Gastroesophageal sphincter (tissue), 4 donors: Measurements from ENCODE around the gene KLHL1. TPM values are rescaled to one million over a fixed set of nuclear protein-coding genes. Genes with fewer than 3 reads are reported as not detected.

Source experiments
- ATAC-seq: fragments of 150-250 bp; one replicate; pipeline ENCODE4 v1.9.1; 2016; ENCODE audit warnings: mild to moderate bottlenecking, moderate library complexity
- H3K27ac ChIP-seq, 4 donors: fragments of 200-600 bp; sonication (generic) in 3 of 4; 1 replicate in 3 of 4; 2 replicates in 1 of 4; pipeline ENCODE4 v1.5.1; 2016 to 2019
- H3K27me3 ChIP-seq: fragments of 200-600 bp; sonication (generic); one replicate; pipeline ENCODE4 v1.5.1; 2019
- H3K36me3 ChIP-seq, 2 donors: fragments of 200-600 bp; sonication (generic); one replicate each; pipeline ENCODE4 v1.5.1; 2019; ENCODE audit warnings: control low read depth in 1 of 2
- H3K4me1 ChIP-seq, 3 donors: fragments of 200-600 bp; sonication (generic); 1 replicate in 2 of 3; 2 replicates in 1 of 3; pipeline ENCODE4 v1.5.1; 2016 to 2019; ENCODE audit warnings: control low read depth in 2 of 3
- H3K4me3 ChIP-seq, 2 donors: fragments of 200-600 bp; sonication (generic); one replicate each; pipeline ENCODE4 v1.5.1; 2019; ENCODE audit warnings: mild to moderate bottlenecking in 1 of 2, moderate library complexity in 1 of 2
- H3K9me3 ChIP-seq, 3 donors: fragments of 200-600 bp; sonication (generic); one replicate each; pipeline ENCODE4 v1.5.1; 2017 to 2019; ENCODE audit warnings: control low read depth in 2 of 3
- CTCF ChIP-seq, 4 experiments: fragments of 200-600 bp in 2 of 4; fragments of 450-650 bp in 2 of 4; sonication (generic) in 1 of 4; IDR thresholded peaks; one replicate each; pipeline ENCODE4 v1.5.1; 2017 to 2019; ENCODE audit warnings: antibody characterized with exemption in 4 of 4, mild to moderate bottlenecking in 2 of 4, moderate library complexity in 2 of 4
- EP300 ChIP-seq: sonication (generic); formaldehyde crosslinking; IDR thresholded peaks from one replicate; pipeline ENCODE4 v1.6.1; 2017; ENCODE audit warnings: antibody characterized with exemption, mild to moderate bottlenecking
- POLR2A ChIP-seq, 2 donors: fragments of 450-650 bp; IDR thresholded peaks; one replicate each; pipeline ENCODE4 v1.6.1; 2017; ENCODE audit warnings: antibody characterized with exemption in 2 of 2, mild to moderate bottlenecking in 2 of 2, moderate library complexity in 1 of 2
- POLR2AphosphoS5 ChIP-seq: sonication (generic); formaldehyde crosslinking; IDR thresholded peaks from one replicate; pipeline ENCODE4 v1.6.1; 2017; ENCODE audit warnings: antibody characterized with exemption
- WGBS, 2 donors: methylation state at CpG; one replicate each; pipeline ENCODE4 v1.1.5; 2018; ENCODE audit warnings: low coverage in 1 of 2; 5-methylcytosine and 5-hydroxymethylcytosine counted together
- total RNA-seq, 4 donors: library from RNA; depleted of rRNA; stranded (reverse); fragments of >200 nt; gene quantifications; one replicate each; pipeline ENCODE4 v1.1.0, GENCODE V29; 2016

KLHL1 gene
- total RNA-seq, 4 donors from 2014 or later = 0.13 TPM; not detected in 3

DNA sequence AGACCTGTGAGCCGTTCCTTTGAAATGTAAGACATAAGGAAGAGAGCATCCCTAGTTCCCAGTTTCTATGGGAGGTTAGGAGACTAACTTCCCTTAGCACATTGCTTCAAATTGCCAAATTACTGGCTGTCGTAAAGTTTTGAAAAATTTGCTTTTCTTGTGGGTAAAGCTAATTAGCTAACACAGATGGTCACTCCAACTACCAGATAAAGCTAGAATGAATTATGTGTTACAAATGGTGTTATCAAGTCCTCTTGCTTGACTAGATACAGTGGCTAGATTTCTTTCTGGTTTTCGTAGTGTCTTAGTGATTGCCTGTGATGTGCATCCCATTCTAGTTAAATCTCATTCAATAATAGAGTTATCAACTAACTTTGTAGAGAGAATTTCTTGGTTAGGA lies 417.3 kb downstream of the KLHL1 start:
- TF ChIP-seq POLR2A (IDR thresholded peaks at IDR 0.05) (no peak), EP300 (no peak), POLR2AphosphoS5 (no peak), CTCF (IDR thresholded peaks at IDR 0.05) (no peak)
- H3K4me1 ChIP-seq = no peaks in the 10 kb centered on the region
- no peaks in the 10 kb centered on the region for H3K27me3 ChIP-seq
- WGBS, 2 donors = 77 to 78% methylated on average over 3 of the region's 3 CpGs
- H3K9me3 ChIP-seq = no peaks in the 10 kb centered on the region
- ATAC-seq = no peak
- no peak overlapping the region for H3K4me3 ChIP-seq
- H3K27ac ChIP-seq = no peak overlapping the region
- no peaks in the 10 kb centered on the region for H3K36me3 ChIP-seq

DNA sequence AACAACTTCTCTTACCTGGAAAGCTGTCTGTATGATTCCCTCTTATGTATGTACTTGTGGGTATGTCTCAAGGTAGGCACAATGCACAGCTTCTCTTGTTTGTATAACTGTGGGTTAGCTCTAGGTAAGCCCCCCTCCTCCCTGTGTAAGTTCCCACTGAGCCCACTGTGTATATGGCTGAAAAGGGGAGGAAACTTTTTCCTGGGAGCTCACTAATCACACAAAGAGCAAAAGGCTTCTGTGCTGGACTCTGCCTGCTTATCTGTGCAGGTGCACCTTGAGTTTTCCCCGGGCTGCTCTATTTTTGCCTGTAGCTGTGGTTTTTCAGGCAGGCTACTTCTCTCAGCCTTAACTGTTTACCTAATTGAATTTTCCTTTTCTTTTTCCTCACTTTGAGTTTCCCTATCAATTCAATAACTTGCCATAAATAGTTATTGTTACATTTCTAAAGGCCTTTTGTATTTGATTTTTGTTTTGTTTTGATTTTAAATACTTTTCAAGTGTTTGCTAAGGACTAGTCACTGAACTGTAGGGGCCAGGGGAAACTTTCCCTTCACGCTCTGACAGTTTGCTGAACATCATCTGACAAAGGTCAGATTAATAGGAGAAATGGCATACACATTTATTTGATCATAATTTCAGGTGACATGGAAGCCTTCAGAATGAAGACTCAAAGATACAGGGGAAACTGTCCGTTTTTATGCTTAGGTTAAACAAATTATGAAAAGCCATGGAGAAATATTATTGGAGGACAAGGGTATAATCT lies 424.1 kb downstream of the KLHL1 start:
- Histone ChIP-seq H3K9me3 (no peaks in the 10 kb centered on the region), H3K36me3 (no peaks in the 10 kb centered on the region), H3K27ac (no peak overlapping the region), H3K4me1 (no peaks in the 10 kb centered on the region), H3K4me3 (no peak overlapping the region), H3K27me3 (no peaks in the 10 kb centered on the region)
- TF ChIP-seq POLR2AphosphoS5 = no peak
- no peak for TF ChIP-seq CTCF (IDR thresholded peaks at IDR 0.05)
- TF ChIP-seq POLR2A (IDR thresholded peaks at IDR 0.05) = no peak
- no peak for TF ChIP-seq EP300
- ATAC-seq = no peak
- 53 to 72% methylated on average over 3 of the region's 3 CpGs for WGBS, 2 donors

GRCh38 chr13:69681722-69682121 lies 426.5 kb downstream of the KLHL1 start:
- WGBS, 2 donors = 52 to 74% methylated on average over 3 of the region's 3 CpGs
- no peaks in the 10 kb centered on the region for H3K27me3 ChIP-seq
- no peaks in the 10 kb centered on the region for H3K36me3 ChIP-seq
- no peaks in the 10 kb centered on the region for H3K9me3 ChIP-seq
- no peak for ATAC-seq
- no peak overlapping the region for H3K4me3 ChIP-seq
- TF ChIP-seq EP300 (no peak), POLR2A (IDR thresholded peaks at IDR 0.05) (no peak), CTCF (IDR thresholded peaks at IDR 0.05) (no peak), POLR2AphosphoS5 (no peak)
- H3K27ac ChIP-seq = no peak overlapping the region
- no peaks in the 10 kb centered on the region for H3K4me1 ChIP-seq

DNA sequence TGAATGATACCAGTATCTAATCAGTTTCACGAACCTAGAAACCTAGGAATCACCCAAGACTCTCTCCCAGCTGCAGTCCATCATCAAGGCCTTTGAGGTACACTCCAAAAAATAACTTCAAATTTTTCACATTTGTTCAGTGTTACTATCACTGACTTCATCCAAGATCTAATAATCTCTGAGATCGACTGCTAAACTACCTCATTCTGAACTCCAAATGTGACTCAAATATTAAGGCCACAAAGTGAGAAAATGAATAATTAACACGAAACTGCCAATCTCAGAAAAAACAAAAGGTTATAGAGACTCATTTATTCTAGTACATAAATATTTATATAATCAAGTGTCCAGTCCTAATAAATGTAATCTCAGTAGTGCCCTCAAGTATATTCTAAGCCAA lies 430.9 kb downstream of the KLHL1 start:
- no peaks in the 10 kb centered on the region for H3K27me3 ChIP-seq
- TF ChIP-seq CTCF (IDR thresholded peaks at IDR 0.05) (no peak), EP300 (no peak), POLR2A (IDR thresholded peaks at IDR 0.05) (no peak), POLR2AphosphoS5 (no peak)
- peaks cover 0 to 1% (median 0%) of the 10 kb centered on the region in 3 donors for H3K9me3 ChIP-seq
- H3K27ac ChIP-seq = no peak overlapping the region
- ATAC-seq = no peak
- WGBS, 2 donors = 44 to 54% methylated on average over 3 of the region's 3 CpGs
- H3K4me1 ChIP-seq = no peaks in the 10 kb centered on the region
- H3K4me3 ChIP-seq = no peak overlapping the region
- H3K36me3 ChIP-seq = no peaks in the 10 kb centered on the region

- no peak for TF ChIP-seq POLR2A (IDR thresholded peaks at IDR 0.05)
- no peak for TF ChIP-seq POLR2AphosphoS5
- TF ChIP-seq CTCF (IDR thresholded peaks at IDR 0.05) = no peak
- no peak for TF ChIP-seq EP300
- peaks cover 0 to 10% (median 0%) of the 10 kb centered on the region in 3 donors for H3K9me3 ChIP-seq
- no peak overlapping the region for H3K4me3 ChIP-seq
- no peaks in the 10 kb centered on the region for H3K27me3 ChIP-seq
- H3K27ac ChIP-seq = no peak overlapping the region
- no peaks in the 10 kb centered on the region for H3K36me3 ChIP-seq
- no peaks in the 10 kb centered on the region for H3K4me1 ChIP-seq
- ATAC-seq = no peak
Observed at GRCh38 chr13:69676286-69676685, 432.0 kb downstream of the KLHL1 start.
